Activated CD8-positive, alpha-beta memory T cell treated with anti-CD3 and anti-CD28 coated beads for 48 hours (primary cell): ENCODE data around the gene YARS1.
"Not testable (repeated sequence)": the region's sequence is repeated elsewhere in the genome, so short reads cannot be mapped to it uniquely, and the experiment has no call there.

Source experiments
- DNase-seq, 3 experiments: peaks; one replicate each; pipeline ENCODE4 v3.0.0-alpha.2; 2020; ENCODE audit warnings: low read depth in 2 of 3, low spot score in 2 of 3

YARS1 gene

DNA sequence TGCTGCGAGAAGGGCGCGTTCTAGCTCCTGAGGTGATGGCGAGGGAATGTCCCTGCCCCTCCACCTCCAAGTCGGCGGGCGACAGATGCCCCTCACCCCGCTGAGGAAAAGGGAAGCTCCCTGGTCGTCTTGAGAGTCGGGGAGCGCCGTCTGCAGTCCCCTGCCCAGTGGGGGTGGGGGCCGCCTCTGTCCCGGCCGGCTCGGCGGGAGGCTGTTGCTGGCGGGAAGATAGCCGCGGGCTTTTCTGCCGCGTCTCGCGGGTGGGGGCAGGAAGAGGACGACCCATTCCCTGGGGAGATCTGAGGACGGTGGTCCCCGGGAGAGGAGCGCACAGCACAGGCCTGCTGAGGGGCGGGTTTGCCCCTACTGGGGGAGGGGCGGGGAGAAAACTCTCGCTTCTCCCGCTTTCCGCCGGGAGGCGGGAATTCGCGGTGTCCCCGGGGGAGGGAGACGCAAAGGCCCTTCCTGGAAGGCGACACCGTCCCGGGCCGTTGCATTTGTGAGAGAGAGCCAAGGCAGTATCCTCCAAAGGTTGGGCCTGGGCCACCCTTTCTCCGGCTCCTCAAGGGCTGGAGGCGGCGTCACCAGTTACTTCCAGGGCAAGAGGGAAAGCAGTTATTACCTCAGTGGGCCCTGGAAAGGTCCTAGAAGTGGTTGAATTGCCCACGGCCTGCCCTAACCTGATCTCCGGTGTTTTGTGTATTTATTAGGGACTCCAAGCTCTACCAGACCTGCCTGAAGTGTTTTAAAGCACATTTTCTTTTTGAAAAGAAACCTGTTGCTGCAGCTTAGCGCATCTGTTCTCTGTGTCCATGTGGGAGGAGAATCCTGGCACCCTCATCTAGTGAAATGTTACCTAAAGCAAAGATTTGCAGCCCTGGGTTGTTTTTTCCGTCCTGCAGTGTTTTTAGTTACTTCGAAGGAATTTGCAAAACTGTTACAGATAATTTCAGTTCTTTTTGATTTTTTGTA lies 943 bp upstream of the YARS1 start:
- peak in 2 of 3 experiments; percentile 28 to 30 for DNase-seq

DNA sequence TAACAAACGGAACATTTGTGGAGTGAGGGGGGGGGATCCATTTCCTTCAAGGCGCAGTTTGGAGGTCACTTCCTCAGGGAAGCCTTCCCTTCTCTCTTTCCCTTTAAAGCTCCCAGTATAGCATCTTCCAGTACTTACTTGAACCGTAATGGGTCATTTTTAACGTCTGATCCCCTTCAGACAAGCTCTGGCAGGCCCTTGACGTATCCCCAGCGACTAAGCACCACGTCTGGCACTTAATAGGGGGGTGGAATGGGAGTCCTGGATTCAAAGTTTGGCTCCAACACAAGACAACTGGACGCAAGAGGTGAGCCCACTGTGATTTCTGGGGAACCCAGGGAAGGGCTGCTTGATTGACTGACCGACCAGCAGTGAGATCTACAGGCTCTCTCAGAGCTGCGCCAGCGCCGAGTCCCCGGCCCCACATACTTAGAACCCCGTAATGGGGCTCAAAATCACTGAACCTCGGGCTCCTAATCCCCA lies 441 bp downstream of the YARS1 start:
- DNase-seq, result no peak

DNA sequence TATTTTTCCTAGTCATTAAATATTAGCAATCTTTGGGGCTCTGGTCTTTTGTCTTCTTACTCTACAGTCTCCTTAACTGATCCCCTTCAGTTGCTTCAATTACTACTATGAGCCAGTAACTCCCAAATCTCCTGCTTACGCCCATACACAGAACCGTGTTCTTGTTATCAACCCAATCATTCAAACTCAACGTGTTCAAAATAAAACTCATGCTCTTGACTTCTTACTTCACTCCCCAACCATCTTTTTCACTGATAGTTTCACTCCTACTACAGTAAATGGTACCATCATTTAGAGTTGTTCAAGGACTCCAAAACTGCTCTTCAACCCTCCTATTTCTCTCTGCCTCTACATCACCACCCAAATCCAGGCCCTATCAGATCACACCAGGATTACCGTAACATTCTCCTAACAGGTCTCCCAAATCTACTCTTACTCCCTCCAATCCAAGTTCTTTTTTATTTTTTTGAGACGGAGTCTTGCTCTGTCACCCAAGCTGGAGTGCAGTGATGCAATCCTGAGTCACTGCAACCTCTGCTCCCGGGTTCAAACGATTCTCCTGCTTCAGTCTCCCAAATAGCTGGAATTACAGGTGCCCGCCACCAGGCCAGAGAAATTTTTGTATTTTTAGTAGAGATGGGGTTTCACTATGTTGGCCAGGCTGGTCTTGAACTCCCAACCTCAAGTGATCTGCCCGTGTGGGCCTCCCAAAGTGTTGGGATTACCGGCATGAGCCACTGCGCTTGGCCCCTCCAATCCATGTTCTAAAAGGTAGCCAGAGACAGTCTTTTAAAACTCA lies 3.0 kb downstream of the YARS1 start:
- no peak for DNase-seq

GRCh38 chr1:32811917-32812316 lies 5.2 kb downstream of the YARS1 start:
- no peak for DNase-seq

- DNase-seq, result no peak
Measured at GRCh38 chr1:32811265-32811664, 5.9 kb downstream of the YARS1 start.

GRCh38 chr1:32810358-32810757 lies 6.8 kb downstream of the YARS1 start:
- DNase-seq, result no peak

- no peak for DNase-seq
Measured at GRCh38 chr1:32808580-32808979, 8.6 kb downstream of the YARS1 start.

- DNase-seq, result no peak
Measured at GRCh38 chr1:32806910-32807523, 10.1 kb downstream of the YARS1 start.

- no peak for DNase-seq
Measured at GRCh38 chr1:32806290-32806689, 10.9 kb downstream of the YARS1 start.

DNA sequence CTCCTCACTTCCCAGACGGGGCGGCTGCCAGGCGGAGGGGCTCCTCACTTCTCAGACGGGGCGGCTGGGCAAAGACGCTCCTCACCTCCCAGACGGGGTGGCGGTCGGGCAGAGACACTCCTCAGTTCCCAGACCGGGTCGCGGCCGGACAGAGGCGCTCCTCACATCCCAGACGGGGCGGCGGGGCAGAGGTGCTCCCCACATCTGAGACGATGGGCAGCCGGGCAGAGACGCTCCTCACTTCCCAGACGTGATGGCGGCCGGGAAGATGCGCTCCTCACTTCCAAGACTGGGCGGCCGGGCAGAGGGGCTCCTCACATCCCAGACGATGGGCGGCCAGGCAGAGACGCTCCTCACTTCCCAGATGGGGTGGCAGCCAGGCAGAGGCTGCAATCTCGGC lies 12.7 kb downstream of the YARS1 start:
- not testable (repeated sequence) for DNase-seq

DNA sequence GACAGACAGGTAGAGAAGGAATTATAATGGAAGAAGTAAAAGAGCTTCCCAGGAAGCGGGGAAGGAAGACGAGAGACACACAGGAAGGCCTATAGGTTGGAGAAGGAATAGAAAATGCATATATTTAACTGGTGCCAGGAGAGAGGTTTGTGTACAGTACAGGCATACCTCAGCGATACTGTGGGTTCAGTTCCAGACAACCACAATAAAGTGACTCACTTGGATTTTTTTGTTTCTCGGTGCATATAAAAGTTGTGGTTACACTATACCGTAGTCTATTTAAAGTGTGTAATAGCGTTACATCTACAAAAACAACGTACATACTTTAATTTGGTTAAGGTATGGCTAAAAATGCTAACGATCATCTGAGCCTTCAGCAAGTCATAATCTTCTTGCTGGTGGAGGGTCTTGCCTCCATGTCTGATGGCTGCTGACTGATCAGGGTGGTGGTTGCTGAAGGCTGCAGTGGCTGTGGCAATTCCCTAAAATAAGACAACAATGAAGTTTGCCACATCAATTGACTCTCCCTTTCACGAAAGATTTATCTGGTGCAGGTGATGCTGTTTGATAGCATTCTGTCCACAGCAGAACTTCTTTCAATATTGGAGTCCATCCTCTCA lies 16.0 kb downstream of the YARS1 start:
- no peak for DNase-seq

DNA sequence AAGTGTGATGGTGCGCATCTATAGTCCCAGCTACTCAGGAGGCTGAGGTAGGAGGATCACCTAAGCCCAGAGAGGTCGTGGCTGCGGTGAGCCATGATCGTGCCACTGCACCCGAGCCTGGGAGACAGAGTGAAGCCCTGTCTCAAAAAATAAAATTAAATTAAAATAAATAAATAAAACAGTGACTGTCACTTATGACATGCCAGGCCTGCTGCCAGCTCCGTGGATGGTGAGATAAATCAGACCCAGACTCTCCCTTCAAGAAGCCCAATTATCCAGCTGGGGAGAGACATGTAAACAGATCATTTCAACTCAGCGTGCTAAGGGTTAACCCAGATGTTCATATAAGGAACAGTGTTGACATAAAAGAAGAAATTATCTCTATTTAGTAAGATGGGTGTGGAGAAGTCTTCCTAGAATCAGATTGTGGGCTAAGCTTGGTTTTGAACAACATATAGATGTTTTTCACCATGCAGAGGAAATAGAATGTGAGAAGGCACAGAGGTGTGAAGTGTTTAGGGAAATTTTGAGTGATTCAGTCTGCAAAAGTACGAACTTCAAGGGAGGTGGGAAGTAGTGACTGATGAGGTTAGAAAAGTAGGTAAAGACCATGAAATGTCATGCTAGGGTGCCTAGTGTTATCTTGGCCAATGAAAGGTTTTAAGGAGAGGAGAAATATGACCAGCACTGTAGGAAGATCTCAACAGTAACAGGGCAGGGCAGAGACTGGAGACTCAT lies 18.3 kb downstream of the YARS1 start:
- DNase-seq, result no peak

GRCh38 chr1:32798191-32798590 lies 19.0 kb downstream of the YARS1 start:
- no peak for DNase-seq

DNA sequence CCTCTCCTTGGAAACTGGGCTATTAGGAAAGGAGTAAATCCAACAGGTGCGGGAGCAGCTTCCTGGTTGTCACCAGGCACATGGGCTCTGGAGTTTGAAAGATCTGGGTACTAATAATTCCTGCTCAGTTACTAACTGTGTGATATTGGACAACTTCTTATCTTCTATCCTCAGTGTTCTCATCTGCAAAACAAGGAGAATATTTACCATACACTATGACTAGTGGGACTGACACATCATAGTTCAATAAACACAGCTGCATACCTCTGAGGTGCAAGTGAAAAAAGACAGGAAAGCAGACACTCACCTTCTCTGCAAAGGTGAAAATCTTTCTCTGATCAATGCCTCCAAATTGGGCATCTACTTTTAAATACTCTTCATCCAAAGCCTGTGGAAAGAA lies 19.7 kb downstream of the YARS1 start:
- DNase-seq, result no peak

GRCh38 chr1:32795763-32796162 lies 21.4 kb downstream of the YARS1 start:
- not testable (repeated sequence) for DNase-seq

GRCh38 chr1:32791881-32792280 lies 25.3 kb downstream of the YARS1 start:
- no peak for DNase-seq

GRCh38 chr1:32789356-32789755 lies 27.8 kb downstream of the YARS1 start:
- DNase-seq, result not testable (repeated sequence)

DNA sequence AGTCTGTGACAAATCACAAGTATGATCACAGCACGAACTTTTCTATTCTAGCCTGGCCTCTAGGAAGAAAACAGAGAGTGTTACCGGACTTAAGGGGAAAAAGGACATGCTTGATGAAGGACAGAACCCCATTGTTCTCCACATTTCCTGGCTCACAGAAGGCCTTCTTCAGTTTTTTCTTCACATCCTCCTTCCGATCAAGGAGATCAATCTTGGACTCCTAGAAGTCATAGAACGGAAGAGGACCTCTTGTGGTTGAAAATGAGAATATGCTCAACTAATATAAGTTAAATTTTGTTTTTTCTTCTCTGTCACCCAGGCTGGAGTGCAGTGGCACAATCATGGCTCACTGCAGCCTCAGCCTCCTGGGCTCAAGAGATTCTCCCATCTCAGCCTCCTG lies 30.3 kb downstream of the YARS1 start:
- no peak for DNase-seq

GRCh38 chr1:32784817-32785216 lies 32.3 kb downstream of the YARS1 start:
- DNase-seq, result no peak

DNA sequence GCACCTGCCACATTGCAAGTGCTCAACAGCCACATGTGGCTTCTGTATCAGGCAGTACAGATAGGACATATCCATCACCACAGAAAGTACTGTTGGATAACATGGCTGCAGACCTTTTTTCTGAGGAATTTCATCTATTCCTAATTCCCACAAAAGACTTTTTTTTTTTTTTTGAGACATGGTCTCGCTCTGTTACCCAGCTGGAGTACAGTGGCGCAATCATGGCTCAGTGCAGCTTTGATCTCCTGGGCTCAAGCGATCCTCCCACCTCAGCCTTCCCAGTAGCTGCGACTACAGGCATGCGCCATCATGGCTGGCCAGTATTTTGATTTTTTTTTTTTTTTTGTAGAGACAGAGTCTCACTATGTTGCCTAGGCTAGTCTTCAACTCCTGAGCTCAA lies 33.3 kb downstream of the YARS1 start:
- DNase-seq, result no peak
